ENCODE data around the gene SLC25A22. TPM values are rescaled to one million over a fixed set of nuclear protein-coding genes. Genes with fewer than 3 reads are reported as not detected.

SLC25A22 gene
- total RNA-seq, 1 experiment from 2014 or later: 19.6 TPM

DNA sequence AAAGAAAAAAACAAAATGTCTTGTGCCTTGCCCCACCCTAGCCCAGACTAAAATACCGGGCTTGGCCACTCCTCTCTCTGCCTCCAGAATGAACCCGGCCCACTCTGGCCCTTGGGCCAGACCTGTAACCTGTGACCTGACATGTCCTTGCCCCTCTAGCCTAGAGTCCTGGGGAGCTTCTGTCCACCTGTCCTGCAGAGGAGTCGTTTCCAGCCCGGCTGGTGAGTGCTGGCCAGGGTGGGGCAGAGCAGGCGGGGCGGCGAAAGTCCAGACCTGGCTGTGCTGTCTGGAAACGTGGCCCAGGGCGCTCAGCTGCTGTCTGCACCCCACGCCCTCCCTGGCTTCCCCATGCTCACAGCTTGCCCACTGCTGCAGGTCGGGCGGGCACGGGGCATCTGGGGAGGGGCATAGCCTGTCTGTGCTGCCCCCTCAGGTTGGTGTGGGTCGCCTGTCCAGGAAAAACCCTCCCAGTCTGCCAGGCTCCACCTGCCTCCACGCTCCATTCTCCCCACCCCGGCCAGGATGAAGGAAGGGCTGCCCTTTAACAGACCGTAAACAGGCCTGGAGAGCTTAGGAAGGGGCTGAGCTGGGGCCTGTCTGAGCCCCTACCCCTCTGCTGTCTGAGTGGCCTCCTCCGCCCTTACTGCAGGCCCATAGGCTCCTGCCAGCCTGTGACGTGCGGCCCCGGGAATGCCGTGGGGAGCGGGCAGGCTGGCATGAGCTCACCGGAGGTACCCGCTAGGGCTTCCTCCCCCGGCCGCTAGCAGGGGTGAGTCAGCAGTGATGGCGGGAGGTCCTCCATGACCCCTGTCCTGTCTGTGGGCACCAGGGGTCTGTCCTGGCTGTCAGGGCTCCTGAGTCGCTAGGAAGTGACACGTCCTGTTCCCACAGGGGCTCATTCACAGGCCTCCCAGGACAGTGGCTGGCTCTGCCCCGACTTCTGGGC, 36.6 kb upstream of the SLC25A22 start:
- DNase-seq (ENCODE audit: low spot score): peak; percentile 99

DNA sequence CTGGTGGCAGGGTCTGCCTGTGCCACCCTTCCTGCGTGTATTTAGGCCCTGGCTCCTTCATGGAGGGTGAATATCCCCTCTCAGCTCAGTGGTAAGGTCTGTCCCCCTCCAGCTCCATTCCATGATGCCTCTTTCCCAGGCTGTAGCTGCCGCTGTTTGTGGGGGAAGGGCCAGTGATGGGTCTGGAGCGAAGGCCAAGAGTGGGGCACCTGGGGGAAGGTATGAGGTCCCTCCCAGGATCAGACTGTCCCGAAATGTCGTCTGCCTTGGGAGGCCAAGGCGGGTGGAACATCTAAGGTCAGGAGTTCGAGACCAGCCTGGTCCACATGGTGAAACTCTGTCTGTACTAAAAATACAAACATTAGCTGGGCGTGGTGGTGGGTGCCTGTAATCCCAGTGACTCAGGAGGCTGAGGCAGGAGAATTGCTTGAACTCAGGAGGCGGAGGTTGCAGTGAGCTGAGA, 35.8 kb upstream of the SLC25A22 start:
- no peak for DNase-seq (ENCODE audit: low spot score)

DNA sequence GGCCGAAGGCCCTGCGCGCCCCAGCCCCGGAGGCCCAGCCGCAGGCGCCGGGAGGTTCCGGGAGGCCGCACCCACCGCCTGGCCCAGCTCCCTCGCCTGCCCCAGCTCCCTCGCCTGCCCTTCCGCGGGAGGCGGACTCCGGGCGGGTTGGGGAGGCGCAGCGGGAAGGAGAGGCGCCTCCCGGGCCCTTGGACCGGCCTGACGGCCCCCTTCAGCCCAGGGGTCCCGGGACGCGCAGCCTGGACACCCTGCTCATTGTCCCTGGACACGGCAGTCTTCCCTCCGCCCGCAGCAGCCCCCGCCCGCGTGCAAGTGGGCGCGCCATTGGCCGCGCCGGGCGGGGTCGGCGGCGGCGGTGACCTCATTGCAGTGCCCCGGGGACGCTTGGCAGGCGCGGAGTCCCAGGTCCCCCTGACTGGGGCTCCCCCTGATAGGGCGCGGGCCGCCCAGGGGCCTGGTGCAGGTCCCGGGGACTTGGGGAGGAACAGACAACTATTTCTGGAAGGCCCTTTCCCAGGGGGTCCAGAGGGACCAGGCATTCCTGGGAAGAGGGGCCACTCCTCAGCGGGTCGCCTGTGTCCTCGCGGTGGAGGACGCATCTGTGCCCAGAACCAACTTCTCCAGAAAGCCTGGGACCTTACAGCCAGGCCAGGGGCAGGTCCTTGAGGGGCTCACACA, 35.2 kb upstream of the SLC25A22 start:
- no peak for DNase-seq (ENCODE audit: low spot score)

DNA sequence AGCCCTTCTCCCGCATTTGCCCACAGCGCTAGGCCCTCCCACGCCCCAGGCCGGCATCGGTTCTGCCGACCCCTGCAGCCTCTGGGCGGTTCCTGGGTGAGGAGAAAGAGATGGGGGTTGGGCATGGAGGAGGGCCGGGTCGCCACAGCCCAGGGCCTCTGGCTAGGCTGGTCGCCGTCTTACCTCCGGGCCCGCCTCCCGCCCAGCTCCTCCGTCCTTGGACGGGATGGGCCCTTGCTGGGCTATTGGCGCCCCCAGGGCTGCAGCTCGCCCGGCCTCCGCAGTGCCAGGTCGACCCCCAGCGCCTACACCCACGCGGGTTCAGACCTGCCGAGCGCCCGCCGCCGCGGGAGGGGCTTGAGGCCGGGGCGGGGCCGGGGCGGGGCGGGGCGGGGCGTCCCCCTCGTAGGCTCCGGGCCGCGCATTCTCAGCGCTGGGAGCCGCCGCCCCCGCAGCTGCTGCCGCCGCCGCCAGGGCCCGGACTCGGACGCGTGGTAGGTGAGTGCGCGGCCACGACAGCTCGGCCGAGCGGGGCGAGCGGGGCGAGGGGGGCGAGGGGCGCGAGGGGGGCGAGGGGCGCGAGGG, 34.5 kb upstream of the SLC25A22 start, which contains the start of gene CD151:
Gene CD151, plus strand, starts transcription at position 424 of the 585 bp plus-strand sequence. CDS start 3,118 bp downstream, outside the sequence.
- DNase-seq (ENCODE audit: low spot score): no peak

DNA sequence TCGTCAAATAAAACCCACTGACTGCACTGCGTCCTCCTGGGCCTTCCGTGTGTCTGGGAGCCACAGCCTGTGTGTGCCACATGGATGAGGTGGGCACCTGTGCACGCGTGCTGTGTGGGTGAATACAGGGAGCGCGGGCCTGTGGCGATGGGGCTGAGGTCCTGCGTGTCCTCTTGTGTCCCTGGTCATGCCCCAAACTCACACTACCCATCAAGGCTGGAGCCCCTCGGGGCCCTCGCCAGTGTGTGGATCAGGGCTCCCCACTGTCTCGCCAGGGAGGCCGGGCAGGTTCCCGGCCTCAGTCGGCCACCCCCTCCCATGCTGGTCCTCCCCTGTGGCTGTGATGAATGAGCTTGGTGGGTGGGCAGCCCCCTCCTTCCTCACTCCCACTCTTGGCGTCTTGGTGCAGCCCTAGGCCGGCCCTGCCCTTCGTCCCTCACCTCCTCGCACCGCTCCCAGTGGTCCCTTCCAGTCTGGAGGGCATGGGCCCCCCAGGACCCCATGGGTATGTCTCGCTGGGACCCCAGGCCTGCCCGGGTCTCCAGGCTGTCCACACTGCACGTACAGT, 34.0 kb upstream of the SLC25A22 start:
- DNase-seq (ENCODE audit: low spot score): no peak

DNA sequence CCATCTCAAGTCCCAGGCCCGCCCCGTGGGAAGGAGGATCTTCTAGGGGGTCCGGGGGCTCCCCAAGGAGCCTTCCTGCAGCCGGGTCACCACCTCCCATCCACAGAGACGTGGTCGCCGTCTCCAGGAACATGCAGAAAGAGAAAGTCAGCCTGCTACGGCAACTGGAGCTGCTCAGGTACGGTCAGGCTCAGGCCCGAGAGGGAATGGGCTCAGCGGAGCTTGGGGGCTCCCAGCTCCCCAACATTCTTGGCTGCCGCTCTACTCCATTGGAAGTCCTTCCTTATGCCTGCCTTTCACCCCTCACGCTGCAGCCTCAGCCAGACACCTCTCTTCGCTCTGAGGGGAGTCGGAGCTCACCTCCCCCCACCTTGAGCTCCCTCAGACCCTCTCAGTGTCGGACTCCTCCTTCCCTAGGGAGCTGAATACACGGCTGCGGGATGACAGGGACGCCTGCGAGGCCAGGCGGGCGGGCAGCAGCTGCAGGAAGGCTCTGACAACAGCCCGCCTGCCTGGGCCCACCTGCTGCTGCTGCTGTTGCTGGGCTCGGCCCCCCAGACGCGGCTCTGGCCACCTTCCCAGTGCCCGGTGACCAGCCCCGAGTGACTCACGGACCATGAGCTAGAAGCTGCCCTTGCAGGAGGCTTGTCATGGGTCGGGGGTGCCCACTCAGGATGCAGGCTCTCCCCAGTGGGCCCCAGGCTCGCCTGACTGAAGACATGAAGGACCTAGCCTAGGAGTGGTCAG, 33.2 kb upstream of the SLC25A22 start:
- DNase-seq (ENCODE audit: low spot score): no peak

DNA sequence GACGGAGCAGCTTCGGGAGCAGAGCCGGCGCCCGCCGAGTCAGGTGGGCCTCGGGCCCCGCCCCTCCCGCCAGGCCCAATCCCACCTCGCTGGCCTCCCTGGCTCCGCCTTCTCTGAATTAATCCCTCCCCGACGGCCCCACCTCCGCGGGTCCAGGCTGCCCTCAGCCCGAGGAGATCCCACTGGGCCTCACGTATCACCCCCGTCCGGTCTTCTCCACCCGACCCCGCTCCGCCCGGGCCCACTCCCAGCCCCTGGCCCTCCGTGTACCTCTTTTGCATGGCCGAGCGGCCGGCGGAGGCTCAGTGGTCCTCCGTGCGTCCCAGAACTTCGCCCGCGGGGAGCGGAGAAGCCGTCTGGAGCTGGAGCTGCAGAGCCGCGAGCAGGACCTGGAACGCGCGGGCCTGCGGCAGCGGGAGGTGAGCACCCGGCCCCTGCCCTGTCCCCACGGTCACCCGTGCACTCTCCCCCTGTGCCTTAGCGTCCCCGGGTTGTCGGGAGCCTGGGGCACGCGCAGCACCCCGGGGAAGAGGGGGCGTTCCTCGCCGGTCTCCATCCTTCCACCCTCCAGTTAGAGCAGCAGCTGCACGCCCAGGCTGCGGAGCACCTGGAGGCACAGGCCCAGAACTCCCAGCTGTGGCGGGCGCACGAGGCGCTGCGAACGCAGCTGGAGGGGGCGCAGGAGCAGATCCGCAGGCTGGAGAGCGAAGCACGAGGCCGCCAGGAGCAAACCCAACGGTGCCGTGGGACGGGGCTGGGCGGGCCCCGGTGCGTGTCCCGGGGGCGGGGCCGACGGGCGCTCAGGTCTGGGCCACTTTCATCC, 32.4 kb upstream of the SLC25A22 start:
- no peak for DNase-seq (ENCODE audit: low spot score)

DNA sequence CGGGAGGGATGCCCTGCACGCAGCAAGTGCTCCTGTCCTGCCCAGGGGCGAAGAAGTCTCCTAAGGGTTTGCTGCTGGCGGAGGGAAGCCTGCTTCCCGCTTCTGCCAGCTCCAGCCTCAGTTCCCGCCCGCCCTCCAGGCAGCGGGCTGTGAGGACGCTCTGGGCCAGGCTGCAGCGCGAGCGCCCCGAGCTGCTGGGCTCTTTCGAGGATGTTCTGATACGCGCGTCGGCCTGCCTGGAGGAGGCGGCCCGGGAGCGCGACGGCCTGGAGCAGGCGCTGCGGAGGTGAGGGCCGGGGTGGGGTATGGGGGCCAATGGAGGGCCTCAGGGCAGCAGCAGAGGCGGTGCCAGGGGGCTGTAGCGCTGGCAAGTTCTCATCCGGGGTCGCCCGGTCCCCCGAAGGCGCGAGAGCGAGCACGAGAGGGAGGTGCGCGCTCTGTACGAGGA, 31.8 kb upstream of the SLC25A22 start:
- DNase-seq (ENCODE audit: low spot score): no peak

DNA sequence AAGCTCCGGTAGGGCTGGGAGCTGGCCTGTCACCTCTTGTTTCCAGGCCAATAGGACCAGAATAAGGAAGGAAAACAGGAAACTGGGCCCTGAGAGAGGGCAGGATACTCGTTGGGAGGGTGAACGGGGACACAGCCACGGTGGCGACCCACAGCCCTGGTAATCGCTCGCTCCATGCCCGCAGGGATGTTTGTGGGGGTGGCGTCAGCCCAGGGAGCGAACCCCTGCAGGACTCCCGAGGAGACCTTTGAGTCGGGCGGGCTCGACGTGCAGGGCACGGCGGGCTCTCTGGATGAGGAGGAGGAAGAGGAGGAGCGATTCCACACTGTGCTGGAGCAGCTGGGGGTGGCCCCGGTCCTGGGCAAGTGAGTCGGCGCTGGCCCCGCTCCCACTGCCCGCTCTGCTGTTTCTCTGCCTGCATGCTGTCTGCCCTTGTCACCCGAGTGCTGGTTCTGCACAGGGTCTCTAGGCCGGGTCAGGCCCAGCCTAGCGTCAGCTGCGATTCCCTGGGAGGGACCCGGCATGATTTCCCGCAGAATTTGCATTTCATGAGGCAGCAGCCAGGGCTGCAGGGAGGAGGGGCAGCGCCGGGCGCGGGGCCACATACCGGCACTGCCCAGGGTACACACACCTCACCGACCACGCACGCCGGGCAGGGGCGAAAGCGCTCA, 31.2 kb upstream of the SLC25A22 start:
- no peak for DNase-seq (ENCODE audit: low spot score)

DNA sequence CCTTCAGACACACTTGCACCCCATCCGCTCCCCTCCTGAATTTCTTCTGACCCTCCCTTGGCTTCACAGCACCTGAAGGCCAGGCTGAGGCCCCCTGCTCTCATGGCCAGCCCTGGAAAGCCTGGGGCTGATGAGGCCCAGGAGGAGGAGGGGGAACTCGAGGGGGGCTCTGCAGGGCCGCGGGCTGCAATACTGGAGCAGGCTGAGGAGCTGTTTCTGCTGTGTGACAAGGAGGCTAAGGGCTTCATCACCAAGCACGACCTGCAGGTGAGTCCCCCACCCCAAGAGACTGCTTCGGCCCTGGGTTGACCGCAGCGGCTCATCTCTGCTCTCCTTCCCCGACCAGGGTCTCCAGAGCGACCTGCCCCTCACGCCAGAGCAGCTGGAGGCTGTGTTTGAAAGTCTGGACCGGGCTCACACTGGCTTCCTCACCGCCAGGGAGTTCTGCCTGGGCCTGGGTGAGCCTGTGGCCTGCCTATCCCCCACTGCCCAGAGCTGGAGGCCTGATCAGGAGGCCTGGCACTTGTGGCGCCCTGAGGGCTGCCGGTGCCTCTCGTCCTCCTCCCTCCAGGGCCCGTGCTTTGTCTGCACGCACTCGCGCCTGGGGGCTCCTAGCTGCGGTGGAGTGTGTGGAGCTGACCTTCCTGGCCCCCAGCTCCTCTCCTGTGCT, 30.6 kb upstream of the SLC25A22 start:
- DNase-seq (ENCODE audit: low spot score): no peak

DNA sequence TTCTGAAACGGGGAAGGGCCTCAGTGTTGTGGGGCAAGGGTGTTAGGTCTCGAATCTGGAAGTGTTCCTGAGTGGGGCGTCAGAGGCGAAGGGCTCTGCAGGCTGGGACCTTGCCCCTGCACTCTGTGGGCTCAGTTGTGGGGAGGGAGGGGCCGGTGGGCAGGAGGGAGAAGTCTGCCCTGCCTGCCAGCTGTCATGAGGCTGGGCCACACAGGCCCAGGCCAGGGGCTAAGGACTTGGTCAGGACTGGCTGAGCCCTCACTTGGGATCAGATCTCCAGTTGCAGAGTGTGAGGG, 29.8 kb upstream of the SLC25A22 start, which contains the start of gene CRACR2B:
Gene CRACR2B, plus strand, starts transcription at position 23 of the 296 bp plus-strand sequence. CDS start 689 bp downstream, outside the sequence.
- DNase-seq (ENCODE audit: low spot score): no peak

DNA sequence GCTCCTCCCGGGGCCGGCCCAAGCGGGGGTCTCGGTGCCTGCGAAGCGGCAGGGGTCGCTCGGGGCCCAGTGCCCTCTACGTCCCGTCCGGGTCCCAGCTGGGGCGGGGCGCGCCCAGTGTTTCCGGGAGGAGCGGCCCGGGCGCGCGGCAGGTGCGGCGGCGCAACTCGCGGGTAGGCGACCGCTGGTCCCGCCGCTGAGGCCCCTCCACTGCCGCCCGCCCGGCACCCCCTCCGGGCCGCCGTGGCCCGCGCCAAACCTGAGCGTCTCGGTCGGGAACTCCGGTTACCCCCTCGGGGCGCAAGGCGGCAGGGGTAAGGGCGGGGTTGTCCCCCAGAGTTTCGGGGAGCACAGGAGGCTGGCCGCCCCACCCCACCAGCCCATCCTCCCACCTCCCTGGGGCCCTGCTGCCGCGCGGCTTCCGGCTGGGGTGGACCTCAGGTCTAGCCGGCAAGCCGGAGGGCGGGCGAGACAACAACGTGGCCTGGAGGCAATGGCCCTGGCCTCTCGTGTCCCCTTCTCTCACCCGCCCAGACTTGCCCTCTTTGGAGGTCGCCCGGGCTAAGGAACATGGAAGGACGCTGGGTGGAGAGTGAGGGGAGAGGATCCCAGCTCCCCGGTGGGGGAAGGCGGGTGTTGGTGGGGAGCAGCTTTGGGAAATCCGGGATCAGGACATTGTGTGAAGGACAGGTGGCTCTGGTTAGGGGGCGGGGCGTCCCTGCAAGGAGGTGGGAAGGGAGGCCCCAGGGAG, 29.2 kb upstream of the SLC25A22 start:
- DNase-seq (ENCODE audit: low spot score): no peak

DNA sequence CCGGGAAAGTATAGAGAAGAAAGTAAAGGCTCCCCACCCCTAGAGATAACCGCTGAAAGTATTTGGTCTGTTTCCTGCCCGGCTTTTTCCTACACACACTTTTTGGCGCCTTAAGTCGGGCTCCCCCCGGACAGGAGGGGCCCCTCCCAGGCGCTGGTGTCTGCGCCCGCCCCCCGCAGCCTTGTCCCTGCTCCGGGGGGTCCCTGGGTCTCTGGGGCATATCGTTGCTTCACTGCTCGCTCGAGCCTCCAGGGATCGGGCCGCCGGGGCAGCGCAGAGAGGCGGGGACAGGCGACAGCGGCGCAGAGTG, 28.7 kb upstream of the SLC25A22 start:
- no peak for DNase-seq (ENCODE audit: low spot score)

DNA sequence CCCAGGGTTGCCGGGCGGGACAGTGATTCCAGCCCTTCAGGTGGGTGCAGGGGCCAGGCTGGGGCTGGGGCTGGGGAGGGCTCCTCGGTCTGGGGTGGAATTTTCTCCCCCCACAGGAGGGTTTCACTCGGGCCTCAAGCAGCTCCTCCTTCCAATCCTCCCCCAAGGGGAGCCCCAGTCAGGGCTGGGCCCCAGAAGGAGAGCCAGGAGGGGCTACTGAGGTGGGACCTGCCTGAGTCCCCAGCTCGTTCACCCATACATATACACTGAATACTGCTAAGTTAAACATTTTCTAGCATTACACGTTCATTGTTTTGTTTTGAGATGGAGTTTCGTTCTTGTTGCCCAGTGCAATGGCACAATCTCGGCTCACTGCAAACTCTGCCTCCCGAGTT, 28.1 kb upstream of the SLC25A22 start:
- DNase-seq (ENCODE audit: low spot score): no peak

DNA sequence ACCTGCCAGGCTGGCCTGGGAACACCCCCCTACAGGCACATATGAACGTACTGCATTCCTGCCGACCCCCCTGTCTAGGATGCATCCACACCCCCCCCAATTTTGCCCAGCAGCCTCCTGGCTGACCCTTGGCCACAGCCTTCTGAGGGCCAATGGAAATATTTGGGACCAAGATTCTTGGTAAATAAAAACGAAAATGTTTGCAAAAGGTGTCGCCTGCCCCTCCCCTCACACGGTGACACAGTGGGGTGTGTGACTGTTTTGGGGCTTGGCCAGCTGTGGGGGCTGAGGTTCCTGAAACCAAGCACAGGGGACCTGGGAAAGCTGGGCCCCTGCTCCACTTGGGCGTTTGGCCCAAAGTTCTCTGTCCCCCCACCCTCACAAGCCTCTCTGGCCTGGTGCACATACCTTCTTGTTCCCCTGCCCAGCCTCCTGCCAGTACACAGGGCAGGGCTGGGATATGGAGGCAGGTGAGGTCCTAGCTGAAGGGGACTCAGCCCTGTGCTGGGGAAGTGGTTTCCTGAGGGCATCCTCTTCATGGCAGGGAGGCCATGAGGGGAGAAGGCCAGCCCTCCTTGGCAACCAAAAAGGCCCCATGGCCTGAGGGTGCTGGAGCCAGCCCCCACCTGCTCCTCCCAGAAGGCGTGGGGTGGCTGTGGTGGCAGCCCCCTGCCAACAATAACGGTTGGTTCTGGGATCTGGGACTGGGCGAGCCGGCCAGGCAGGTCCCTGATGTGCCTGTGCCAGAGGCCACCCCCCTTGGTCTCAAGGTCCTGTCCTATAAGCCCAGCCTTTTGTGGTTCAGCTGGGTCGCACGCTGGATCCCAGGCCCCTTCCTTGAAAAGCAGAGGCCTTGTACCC, 27.5 kb upstream of the SLC25A22 start:
- DNase-seq (ENCODE audit: low spot score): no peak

DNA sequence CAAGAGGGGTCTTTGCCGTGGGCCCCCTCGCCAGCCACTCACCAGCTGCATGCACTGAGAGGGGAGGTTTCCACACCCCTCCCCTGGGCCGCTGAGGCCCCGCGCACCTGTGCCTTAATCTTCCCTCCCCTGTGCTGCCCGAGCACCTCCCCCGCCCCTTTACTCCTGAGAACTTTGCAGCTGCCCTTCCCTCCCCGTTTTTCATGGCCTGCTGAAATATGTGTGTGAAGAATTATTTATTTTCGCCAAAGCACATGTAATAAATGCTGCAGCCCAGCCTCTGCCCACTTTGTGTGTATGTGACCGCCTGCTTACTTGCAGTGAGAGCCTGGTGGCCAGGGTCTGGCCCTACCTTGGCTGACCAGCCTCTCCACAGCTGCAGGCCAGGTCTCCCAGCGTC, 26.9 kb upstream of the SLC25A22 start:
- DNase-seq (ENCODE audit: low spot score): no peak

DNA sequence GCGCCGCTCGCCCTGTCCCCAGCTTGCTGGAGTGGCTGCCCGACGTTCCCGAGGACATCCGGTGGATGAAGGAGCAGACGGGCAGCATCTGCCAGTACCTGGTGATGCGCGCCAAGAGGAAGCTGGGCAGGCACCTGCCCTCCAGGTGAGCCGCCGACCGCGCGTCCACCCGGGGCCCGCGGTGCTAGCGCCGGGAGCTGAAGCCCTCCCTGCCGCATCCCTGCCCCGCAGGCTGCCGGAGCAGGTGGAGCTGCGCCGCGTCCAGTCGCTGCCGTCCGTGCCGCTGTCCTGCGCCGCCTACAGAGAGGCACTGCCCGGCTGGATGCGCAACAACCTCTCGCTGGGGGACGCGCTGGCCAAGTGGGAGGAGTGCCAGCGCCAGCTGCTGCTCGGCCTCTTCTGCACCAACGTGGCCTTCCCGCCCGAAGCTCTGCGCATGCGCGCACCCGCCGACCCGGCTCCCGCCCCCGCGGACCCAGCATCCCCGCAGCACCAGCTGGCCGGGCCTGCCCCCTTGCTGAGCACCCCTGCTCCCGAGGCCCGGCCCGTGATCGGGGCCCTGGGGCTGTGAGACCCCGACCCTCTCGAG, 26.3 kb upstream of the SLC25A22 start:
- DNase-seq (ENCODE audit: low spot score): no peak
